Lower lobe of right lung (tissue), 2 donors: ENCODE measurements around the gene RTN1. TPM values are rescaled to one million over a fixed set of nuclear protein-coding genes. Genes with fewer than 3 reads are reported as not detected.

ENCODE experiments used
- ATAC-seq, 2 donors: fragments of 200-7000 bp; cut with Tn5 transposase; one replicate each; pipeline ENCODE4 v1.9.1; 2020 to 2022; ENCODE audit warnings: mild to moderate bottlenecking in 2 of 2, moderate library complexity in 2 of 2
- DNase-seq: peaks from one replicate; pipeline ENCODE4 v3.0.0-alpha.2; 2020
- H3K27ac ChIP-seq: fragments of 200-600 bp; one replicate; pipeline ENCODE4 v1.8.0; 2022
- H3K27me3 ChIP-seq: fragments of 200-600 bp; one replicate; pipeline ENCODE4 v1.8.0; 2022; ENCODE audit warnings: low read depth
- H3K36me3 ChIP-seq: fragments of 200-600 bp; one replicate; pipeline ENCODE4 v1.8.0; 2022; ENCODE audit warnings: mild to moderate bottlenecking
- H3K4me1 ChIP-seq: fragments of 200-600 bp; one replicate; pipeline ENCODE4 v1.8.0; 2022
- H3K4me3 ChIP-seq: fragments of 200-600 bp; one replicate; pipeline ENCODE4 v1.8.0; 2022; ENCODE audit warnings: mild to moderate bottlenecking
- H3K9me3 ChIP-seq: fragments of 200-600 bp; one replicate; pipeline ENCODE4 v1.8.0; 2022
- intact Hi-C: fragments of 100-400 bp; cut with DNase I; formaldehyde crosslinking; loops from one replicate; pipeline ENCODE4 v1.11.0; 2022
- total RNA-seq: library from RNA; stranded (reverse); fragmentation: NEBNext Ultra II Directional; extraction: Animal tissue kit (Norgen Biotek cat#: 25700); gene quantifications from one replicate; pipeline ENCODE4 v1.2.1, GENCODE V29; 2021
- TF ChIP-seq, protein P1 (sequence below): fragments of 200-600 bp; IDR thresholded peaks from one replicate; pipeline ENCODE4 v1.8.0; 2022; ENCODE audit warnings: antibody characterized with exemption, mild to moderate bottlenecking
- donor health status: DM: no; HTN: yes; CAD: no; lungs with severe emphysema.

RTN1 gene
- total RNA-seq, 1 donor from 2014 or later, result 18.2 TPM

- H3K4me1 ChIP-seq, result no peaks in the 10 kb centered on the region
- DNase-seq (no peak), ATAC-seq (no peak)
- H3K27ac ChIP-seq, result no peak overlapping the region
- H3K27me3 ChIP-seq, result no peaks in the 10 kb centered on the region
- H3K9me3 ChIP-seq, result no peaks in the 10 kb centered on the region
- H3K4me3 ChIP-seq, result no peak overlapping the region
- H3K36me3 ChIP-seq, result no peaks in the 10 kb centered on the region
- TF ChIP-seq, protein P1, sequence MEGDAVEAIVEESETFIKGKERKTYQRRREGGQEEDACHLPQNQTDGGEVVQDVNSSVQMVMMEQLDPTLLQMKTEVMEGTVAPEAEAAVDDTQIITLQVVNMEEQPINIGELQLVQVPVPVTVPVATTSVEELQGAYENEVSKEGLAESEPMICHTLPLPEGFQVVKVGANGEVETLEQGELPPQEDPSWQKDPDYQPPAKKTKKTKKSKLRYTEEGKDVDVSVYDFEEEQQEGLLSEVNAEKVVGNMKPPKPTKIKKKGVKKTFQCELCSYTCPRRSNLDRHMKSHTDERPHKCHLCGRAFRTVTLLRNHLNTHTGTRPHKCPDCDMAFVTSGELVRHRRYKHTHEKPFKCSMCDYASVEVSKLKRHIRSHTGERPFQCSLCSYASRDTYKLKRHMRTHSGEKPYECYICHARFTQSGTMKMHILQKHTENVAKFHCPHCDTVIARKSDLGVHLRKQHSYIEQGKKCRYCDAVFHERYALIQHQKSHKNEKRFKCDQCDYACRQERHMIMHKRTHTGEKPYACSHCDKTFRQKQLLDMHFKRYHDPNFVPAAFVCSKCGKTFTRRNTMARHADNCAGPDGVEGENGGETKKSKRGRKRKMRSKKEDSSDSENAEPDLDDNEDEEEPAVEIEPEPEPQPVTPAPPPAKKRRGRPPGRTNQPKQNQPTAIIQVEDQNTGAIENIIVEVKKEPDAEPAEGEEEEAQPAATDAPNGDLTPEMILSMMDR, result no peak
- intact Hi-C loops, result no loop called here
Observed at GRCh38 chr14:59751578-59751977, 119.0 kb downstream of the RTN1 start.

DNA sequence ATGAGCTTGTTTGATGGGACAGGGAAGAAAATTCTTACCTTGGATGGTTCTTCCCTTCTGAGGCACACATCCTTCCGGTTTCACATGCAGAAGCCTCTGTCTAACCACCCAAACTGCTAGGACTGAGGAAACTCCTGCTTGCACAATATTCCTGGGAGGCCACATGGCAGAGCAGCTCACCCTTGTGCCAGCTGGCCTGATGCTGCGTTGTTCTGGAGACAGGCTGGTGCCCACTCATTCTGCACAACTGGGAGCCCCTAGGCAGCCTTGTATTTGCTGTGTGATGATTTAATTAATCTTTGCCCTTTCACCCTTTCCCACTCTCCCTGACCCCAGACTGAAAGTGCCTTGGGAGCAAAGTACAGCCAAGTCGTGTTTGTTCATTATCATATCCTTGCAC lies 130.8 kb downstream of the RTN1 start:
- Histone ChIP-seq H3K36me3 (no peaks in the 10 kb centered on the region), H3K9me3 (peaks cover 5% of the 10 kb centered on the region), H3K4me3 (no peak overlapping the region), H3K4me1 (no peaks in the 10 kb centered on the region), H3K27me3 (no peaks in the 10 kb centered on the region), H3K27ac (no peak overlapping the region)
- DNase-seq (peak; percentile 56), ATAC-seq (peak; percentile 58 to 88)
- intact Hi-C loops, result no loop called here
- TF ChIP-seq, protein P1, result no peak

GRCh38 chr14:59728304-59728703 lies 142.3 kb downstream of the RTN1 start:
- intact Hi-C loops, result no loop called here
- Histone ChIP-seq H3K27ac (no peak overlapping the region), H3K4me1 (no peaks in the 10 kb centered on the region), H3K36me3 (no peaks in the 10 kb centered on the region), H3K4me3 (no peak overlapping the region), H3K9me3 (no peaks in the 10 kb centered on the region), H3K27me3 (no peaks in the 10 kb centered on the region)
- TF ChIP-seq, protein P1, result no peak
- no peak for DNase-seq
- ATAC-seq, result no peak

DNA sequence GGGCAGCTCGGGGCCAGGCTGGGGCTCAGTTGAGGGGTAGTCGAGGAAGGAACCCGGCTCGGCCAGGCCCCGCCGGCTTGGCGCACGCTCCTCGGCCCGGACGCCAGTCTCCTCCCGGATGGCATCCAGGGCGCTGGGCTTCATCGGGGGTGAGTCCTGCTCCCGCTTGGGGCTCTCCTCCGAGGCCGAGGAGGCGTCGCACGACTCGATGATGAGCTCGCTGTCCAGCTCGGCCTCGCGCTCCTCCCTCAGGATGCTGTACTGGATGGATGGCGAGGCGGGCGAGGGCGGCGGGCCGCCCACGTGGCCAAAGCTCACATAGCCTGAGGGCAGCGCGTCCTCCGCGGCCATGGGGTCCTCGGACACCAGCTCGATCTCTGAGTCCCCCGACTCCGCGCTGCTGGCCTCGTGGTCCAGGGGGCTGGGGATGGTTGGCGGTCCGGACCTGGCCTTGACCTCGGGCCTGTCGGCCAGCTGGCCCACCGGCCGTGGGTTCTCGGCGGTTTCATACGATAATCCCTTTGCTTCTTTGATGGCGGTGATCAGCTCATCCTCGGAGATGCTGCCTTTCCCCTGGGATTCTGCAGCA lies 143.4 kb downstream of the RTN1 start:
- TF ChIP-seq, protein P1, result no peak

DNA sequence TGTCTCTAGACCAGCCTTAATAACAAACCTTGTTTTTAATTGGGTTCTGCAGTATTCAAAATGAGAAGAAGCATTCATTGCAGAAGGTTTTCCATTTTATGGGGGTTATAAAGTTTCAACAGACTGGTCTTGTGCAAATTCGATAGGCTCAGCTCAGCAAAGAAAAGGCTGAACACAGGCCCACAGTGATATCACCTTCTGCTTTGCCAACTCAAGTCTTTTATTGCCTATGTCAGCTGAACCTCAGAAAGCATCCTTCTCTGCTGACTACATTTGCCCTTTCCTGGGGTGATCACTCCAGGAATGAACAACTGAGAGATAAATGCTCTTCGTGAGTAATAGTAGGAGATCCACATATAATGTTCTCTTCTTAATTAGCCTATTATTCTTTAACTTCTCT lies 159.5 kb downstream of the RTN1 start:
- Histone ChIP-seq H3K27ac (no peak overlapping the region), H3K36me3 (no peaks in the 10 kb centered on the region), H3K9me3 (no peaks in the 10 kb centered on the region), H3K4me1 (no peaks in the 10 kb centered on the region), H3K27me3 (no peaks in the 10 kb centered on the region), H3K4me3 (no peak overlapping the region)
- DNase-seq (no peak), ATAC-seq (no peak)
- intact Hi-C loops, result no loop called here
- TF ChIP-seq, protein P1, result no peak

More for the DNA sequence above, 143.4 kb downstream of the RTN1 start:
- DNase-seq, result no peak
- no peak overlapping the region for H3K4me3 ChIP-seq
- ATAC-seq, result peak in 1 of 2 donors; percentile 30
- H3K9me3 ChIP-seq, result no peaks in the 10 kb centered on the region
- intact Hi-C loops, result no loop called here
- no peaks in the 10 kb centered on the region for H3K4me1 ChIP-seq
- H3K27ac ChIP-seq, result no peak overlapping the region
- H3K36me3 ChIP-seq, result no peaks in the 10 kb centered on the region
- no peaks in the 10 kb centered on the region for H3K27me3 ChIP-seq
